ENCODE data around the gene PCYT1B.

DNA sequence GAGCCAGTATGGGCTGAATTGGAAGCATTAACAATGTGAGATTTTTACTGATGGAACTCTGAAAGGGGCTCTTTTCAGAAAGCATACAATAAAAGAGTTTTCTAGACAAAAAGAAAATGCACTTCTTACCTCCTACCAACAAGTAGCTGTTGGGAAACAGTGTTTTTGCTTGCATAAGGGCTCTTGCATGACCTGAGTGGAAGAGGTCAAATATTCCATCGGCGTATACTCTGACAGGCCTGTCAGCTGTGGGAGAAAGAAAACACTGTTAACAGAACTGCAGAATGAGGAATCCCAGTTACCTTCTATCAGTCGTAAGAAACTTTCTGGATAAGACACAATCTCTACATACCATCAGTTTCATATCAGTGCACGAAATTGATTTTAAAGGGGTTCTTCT, 39.5 kb downstream of the PCYT1B start:
- no peak for TF ChIP-seq POLR2A (IDR thresholded peaks at IDR 0.05; ENCODE audit: low read depth)
- TF ChIP-seq, protein P1, sequence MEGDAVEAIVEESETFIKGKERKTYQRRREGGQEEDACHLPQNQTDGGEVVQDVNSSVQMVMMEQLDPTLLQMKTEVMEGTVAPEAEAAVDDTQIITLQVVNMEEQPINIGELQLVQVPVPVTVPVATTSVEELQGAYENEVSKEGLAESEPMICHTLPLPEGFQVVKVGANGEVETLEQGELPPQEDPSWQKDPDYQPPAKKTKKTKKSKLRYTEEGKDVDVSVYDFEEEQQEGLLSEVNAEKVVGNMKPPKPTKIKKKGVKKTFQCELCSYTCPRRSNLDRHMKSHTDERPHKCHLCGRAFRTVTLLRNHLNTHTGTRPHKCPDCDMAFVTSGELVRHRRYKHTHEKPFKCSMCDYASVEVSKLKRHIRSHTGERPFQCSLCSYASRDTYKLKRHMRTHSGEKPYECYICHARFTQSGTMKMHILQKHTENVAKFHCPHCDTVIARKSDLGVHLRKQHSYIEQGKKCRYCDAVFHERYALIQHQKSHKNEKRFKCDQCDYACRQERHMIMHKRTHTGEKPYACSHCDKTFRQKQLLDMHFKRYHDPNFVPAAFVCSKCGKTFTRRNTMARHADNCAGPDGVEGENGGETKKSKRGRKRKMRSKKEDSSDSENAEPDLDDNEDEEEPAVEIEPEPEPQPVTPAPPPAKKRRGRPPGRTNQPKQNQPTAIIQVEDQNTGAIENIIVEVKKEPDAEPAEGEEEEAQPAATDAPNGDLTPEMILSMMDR (IDR thresholded peaks at IDR 0.05): no peak
